Measurements from ENCODE around the gene SLC13A4.

The SLC13A4 gene

GRCh38 chr7:135744938-135745702 lies 17.1 kb upstream of the SLC13A4 start:
- Histone ChIP-seq H3K9me3 (ENCODE audit: control insufficient read depth, insufficient read depth, low read depth, low read length) (no peaks in the 10 kb centered on the region), H3K4me1 (ENCODE audit: control insufficient read depth, insufficient read depth, low read length) (no peaks in the 10 kb centered on the region), H3K27ac (ENCODE audit: extremely low read depth, low read depth, low read length) (no peak overlapping the region), H3K36me3 (ENCODE audit: control insufficient read depth in 2 of 2, insufficient read depth in 1 of 2, low read length in 2 of 2) (no peaks in the 10 kb centered on the region), H3K4me3 (ENCODE audit: low read depth, low read length) (no peak overlapping the region)
- no peak for TF ChIP-seq ZBTB7A (tag by site-specific recombination; IDR thresholded peaks at IDR 0.05; ENCODE audit: low read depth)
- TF ChIP-seq ZSCAN4 (tag by site-specific recombination; IDR thresholded peaks at IDR 0.05) = 0 out of 2 replicates have a peak, but pooled peaks have one; percentile 17
- POLR2A ChIA-PET = no interaction called here
- CTCF ChIA-PET = interaction anchor here (1.0 to 1.4 kb wide), 3 partner anchors 10 to 69 kb away, joined by 3 to 5 read pairs (median 3); no protein-coding TSS in a partner anchor

- POLR2A ChIA-PET = interaction anchor here (1.1 kb wide), 1 partner anchor 28 kb away, joined by 3 read pairs; no protein-coding TSS in a partner anchor
These were observed 16.1 kb upstream of the SLC13A4 start for GRCh38 chr7:135743907-135744731.

More at GRCh38 chr7:135743907-135744731, 16.1 kb upstream of the SLC13A4 start:
- H3K27ac ChIP-seq (ENCODE audit: extremely low read depth, low read depth, low read length) = no peak overlapping the region
- no peaks in the 10 kb centered on the region for H3K9me3 ChIP-seq (ENCODE audit: control insufficient read depth, insufficient read depth, low read depth, low read length)
- no peaks in the 10 kb centered on the region for H3K36me3 ChIP-seq (ENCODE audit: control insufficient read depth in 2 of 2, insufficient read depth in 1 of 2, low read length in 2 of 2)
- H3K4me1 ChIP-seq (ENCODE audit: control insufficient read depth, insufficient read depth, low read length) = no peaks in the 10 kb centered on the region
- CTCF ChIA-PET = interaction anchor here (0.6 to 1.4 kb wide), 4 partner anchors 68 to 379 kb away, joined by 3 to 5 read pairs (median 4); no protein-coding TSS in a partner anchor
- TF ChIP-seq ZNF518A (tag by site-specific recombination; conservative IDR thresholded peaks at IDR 0.05; ENCODE audit: low read depth) (no peak), ZNF639 (tag by site-specific recombination; IDR thresholded peaks at IDR 0.05) (no peak), ZNF785 (tag by site-specific recombination; IDR thresholded peaks at IDR 0.05) (no peak), BCL11B (tag by site-specific recombination; IDR thresholded peaks at IDR 0.05; ENCODE audit: low read depth) (no peak), FEZF1 (tag by site-specific recombination; IDR thresholded peaks at IDR 0.05) (no peak), ZNF830 (tag by site-specific recombination; IDR thresholded peaks at IDR 0.05; ENCODE audit: low read depth) (no peak)
- no peak overlapping the region for H3K4me3 ChIP-seq (ENCODE audit: low read depth, low read length)
